Thymus (tissue), 11 donors: ENCODE measurements around the gene AMACR. TPM values are rescaled to one million over a fixed set of nuclear protein-coding genes. Genes with fewer than 3 reads are reported as not detected.

ENCODE experiments used
- DNase-seq, 9 donors: peaks; one replicate each; pipeline ENCODE4 v3.0.0-alpha.2; 2013; ENCODE audit warnings: low spot score in 9 of 9, low read depth in 6 of 9, missing footprints in 1 of 9
- H3K27ac ChIP-seq, 2 donors: one replicate each; pipeline ENCODE4 v1.5.1; 2013; ENCODE audit warnings: control low read depth in 1 of 2, low read depth in 1 of 2, low read length in 1 of 2, mild to moderate bottlenecking in 1 of 2, moderate library complexity in 1 of 2
- H3K27me3 ChIP-seq, 2 donors: one replicate each; pipeline ENCODE4 v1.5.1; 2013; ENCODE audit warnings: low read length in 1 of 2; ENCODE audit not compliant: control insufficient read depth in 2 of 2, insufficient read depth in 1 of 2
- H3K36me3 ChIP-seq, 2 donors: one replicate each; pipeline ENCODE4 v1.5.1; 2013; ENCODE audit warnings: low read length in 1 of 2, mild to moderate bottlenecking in 1 of 2, moderate library complexity in 1 of 2; ENCODE audit not compliant: control insufficient read depth in 2 of 2, insufficient read depth in 2 of 2
- H3K4me1 ChIP-seq, 2 donors: one replicate each; pipeline ENCODE4 v1.5.1; 2013; ENCODE audit warnings: low read length in 2 of 2; ENCODE audit not compliant: control insufficient read depth in 2 of 2, insufficient read depth in 2 of 2
- H3K4me3 ChIP-seq, 2 donors: one replicate each; pipeline ENCODE4 v1.5.1; 2013; ENCODE audit warnings: low read length in 2 of 2, control low read depth in 1 of 2, mild to moderate bottlenecking in 1 of 2
- H3K9me3 ChIP-seq, 2 donors: one replicate each; pipeline ENCODE4 v1.5.1; 2013; ENCODE audit warnings: low read length in 1 of 2, mild to moderate bottlenecking in 1 of 2; ENCODE audit not compliant: control insufficient read depth in 2 of 2, insufficient read depth in 1 of 2
- WGBS: extraction: QIAGEN DNeasy Blood & Tissue Kit; methylation state at CpG from one replicate; pipeline ENCODE4 v1.1.7; 2013; 5-methylcytosine and 5-hydroxymethylcytosine counted together
- polyA plus RNA-seq: library from polyadenylated mRNA; stranded (reverse); fragments of 200-250 nt; gene quantifications from one replicate; pipeline ENCODE4 v1.2.3, GENCODE V29; 2013
- total RNA-seq: library from RNA; stranded (reverse); fragments of 120-200 nt; gene quantifications from one replicate; pipeline ENCODE4 v1.2.4, GENCODE V29; 2013
- donor health status: healthy.

AMACR gene
- total and polyA plus RNA-seq, 2 donors = 7.5 to 7.8 TPM

GRCh38 chr5:34007201-34007620 lies 639 bp downstream of the AMACR start:
- DNase-seq = no peak
- peaks cover 5 to 12% of the 10 kb centered on the region in 2 donors for H3K36me3 ChIP-seq
- no peaks in the 10 kb centered on the region for H3K9me3 ChIP-seq
- WGBS = 7% methylated on average over 11 of the region's 11 CpGs
- no peaks in the 10 kb centered on the region for H3K27me3 ChIP-seq
- peaks cover 5% of the 10 kb centered on the region in 2 donors for H3K4me1 ChIP-seq
- H3K27ac ChIP-seq = peak overlapping the region; percentile 99
- H3K4me3 ChIP-seq = peak overlapping the region; percentile 91

GRCh38 chr5:34005681-34006080 lies 2.2 kb downstream of the AMACR start:
- over 99% methylated on average over 4 of the region's 4 CpGs for WGBS
- no peak overlapping the region for H3K27ac ChIP-seq
- H3K4me3 ChIP-seq = no peak overlapping the region
- H3K4me1 ChIP-seq = peaks cover 5% of the 10 kb centered on the region in 2 donors
- no peaks in the 10 kb centered on the region for H3K9me3 ChIP-seq
- DNase-seq = no peak
- H3K36me3 ChIP-seq = peaks cover 5 to 16% of the 10 kb centered on the region in 2 donors
- no peaks in the 10 kb centered on the region for H3K27me3 ChIP-seq

- no peaks in the 10 kb centered on the region for H3K27me3 ChIP-seq
- peaks cover 5 to 16% of the 10 kb centered on the region in 2 donors for H3K36me3 ChIP-seq
- H3K9me3 ChIP-seq = no peaks in the 10 kb centered on the region
- H3K4me3 ChIP-seq = no peak overlapping the region
- peaks cover 5% of the 10 kb centered on the region in 2 donors for H3K4me1 ChIP-seq
- H3K27ac ChIP-seq = no peak overlapping the region
- 95% methylated on average over 4 of the region's 4 CpGs for whole genome bisulfite sequencing
- DNase-seq = no peak
Observed at GRCh38 chr5:34005211-34005610, 2.6 kb downstream of the AMACR start.

- DNase-seq = no peak
- H3K4me1 ChIP-seq = peaks cover 5% of the 10 kb centered on the region in 2 donors
- H3K4me3 ChIP-seq = no peak overlapping the region
- H3K36me3 ChIP-seq = peaks cover 5 to 16% of the 10 kb centered on the region in 2 donors
- H3K27ac ChIP-seq = no peak overlapping the region
- H3K27me3 ChIP-seq = no peaks in the 10 kb centered on the region
- WGBS = 96% methylated on average over 4 of the region's 4 CpGs
- H3K9me3 ChIP-seq = no peaks in the 10 kb centered on the region
Observed at GRCh38 chr5:34003941-34004340, 3.9 kb downstream of the AMACR start.

- peaks cover 5 to 16% of the 10 kb centered on the region in 2 donors for H3K36me3 ChIP-seq
- peaks cover 5% of the 10 kb centered on the region in 2 donors for H3K4me1 ChIP-seq
- no peak overlapping the region for H3K4me3 ChIP-seq
- H3K27me3 ChIP-seq = no peaks in the 10 kb centered on the region
- no peak overlapping the region for H3K27ac ChIP-seq
- no peak for DNase-seq
- WGBS = 97% methylated on average over 10 of the region's 10 CpGs
- no peaks in the 10 kb centered on the region for H3K9me3 ChIP-seq
Observed at GRCh38 chr5:34002629-34003328, 5.1 kb downstream of the AMACR start.

- no peaks in the 10 kb centered on the region for H3K4me1 ChIP-seq
- no peak overlapping the region for H3K27ac ChIP-seq
- no peaks in the 10 kb centered on the region for H3K27me3 ChIP-seq
- no peaks in the 10 kb centered on the region for H3K9me3 ChIP-seq
- H3K36me3 ChIP-seq = peaks cover 5 to 20% of the 10 kb centered on the region in 2 donors
- no peak overlapping the region for H3K4me3 ChIP-seq
- 97% methylated on average over 10 of the region's 10 CpGs for WGBS
- no peak for DNase-seq
Observed at GRCh38 chr5:34001241-34001841, 6.5 kb downstream of the AMACR start.

- Histone ChIP-seq H3K27ac (no peak overlapping the region), H3K4me1 (no peaks in the 10 kb centered on the region), H3K9me3 (no peaks in the 10 kb centered on the region), H3K36me3 (peaks cover 5 to 16% of the 10 kb centered on the region in 2 donors), H3K27me3 (no peaks in the 10 kb centered on the region), H3K4me3 (no peak overlapping the region)
- WGBS = 98% methylated on average over 4 of the region's 4 CpGs
- DNase-seq = no peak
Observed at GRCh38 chr5:33999978-34000377, 7.9 kb downstream of the AMACR start.

GRCh38 chr5:33997331-33997983 lies 10.4 kb downstream of the AMACR start:
- H3K27ac ChIP-seq = no peak overlapping the region
- 51% methylated on average over 6 of the region's 6 CpGs for WGBS

GRCh38 chr5:33995865-33996264 lies 12.0 kb downstream of the AMACR start:
- peaks cover 0 to 7% of the 10 kb centered on the region in 2 donors for H3K36me3 ChIP-seq
- no peaks in the 10 kb centered on the region for H3K9me3 ChIP-seq
- no peaks in the 10 kb centered on the region for H3K4me1 ChIP-seq
- WGBS = 90% methylated on average over 2 of the region's 2 CpGs
- no peak overlapping the region for H3K27ac ChIP-seq
- no peak overlapping the region for H3K4me3 ChIP-seq
- no peaks in the 10 kb centered on the region for H3K27me3 ChIP-seq
- no peak for DNase-seq

More at GRCh38 chr5:33997331-33997983, 10.4 kb downstream of the AMACR start:
- Histone ChIP-seq H3K4me3 (no peak overlapping the region), H3K27me3 (no peaks in the 10 kb centered on the region), H3K36me3 (peaks cover 0 to 8% of the 10 kb centered on the region in 2 donors), H3K9me3 (no peaks in the 10 kb centered on the region), H3K4me1 (no peaks in the 10 kb centered on the region)
- DNase-seq = peak in 4 of 9 donors; percentile 22 to 59 (median 32)
